ENCODE measurements around the gene TBCE.
A peak's percentile ranks its signal among the peaks of the same experiment; 100 is the strongest.

The TBCE gene

DNA sequence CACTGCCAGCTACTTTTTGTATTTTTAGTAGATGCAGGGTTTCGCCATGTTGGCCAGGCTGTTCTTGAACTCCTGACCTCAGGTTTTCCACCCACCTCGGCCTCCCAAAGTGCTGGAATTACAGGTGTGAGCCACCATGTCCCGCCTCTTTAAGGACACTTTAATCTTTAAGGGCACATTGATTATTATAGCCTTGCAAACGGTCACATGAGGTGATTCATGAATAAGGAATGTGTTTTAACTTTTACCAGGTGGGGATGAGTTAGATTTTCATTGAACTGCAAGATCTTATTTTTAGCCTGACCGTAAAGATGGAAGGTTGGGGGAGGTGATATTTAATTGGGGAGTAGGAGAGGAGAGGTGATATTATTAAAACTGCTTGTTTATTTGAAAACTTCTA is 61.9 kb downstream of the TBCE start:
- H2BK5ac ChIP-seq (ENCODE audit: low read depth, low read length, poor library complexity), result no peak overlapping the region
- no peak overlapping the region for H4K8ac ChIP-seq (ENCODE audit: low read depth, low read length)
- DNase-seq, result no peak
- H3K79me1 ChIP-seq (ENCODE audit: low read length), result no peaks in the 10 kb centered on the region
- no peak overlapping the region for H2AK5ac ChIP-seq (ENCODE audit: low read length)
- no peak overlapping the region for H3K4me2 ChIP-seq (ENCODE audit: low read length)
- no peaks in the 10 kb centered on the region for H3K4me1 ChIP-seq (ENCODE audit: control insufficient read depth in 1 of 2, insufficient read depth in 2 of 2, low read length in 2 of 2)
- no peak overlapping the region for H3K14ac ChIP-seq (ENCODE audit: low read length)
- no peak overlapping the region for H3K27ac ChIP-seq (ENCODE audit: low read depth, low read length)
- H3K9ac ChIP-seq (ENCODE audit: low read length), result no peak overlapping the region
- H3K23ac ChIP-seq (ENCODE audit: low read length), result no peak overlapping the region
- no peak overlapping the region for H3K4ac ChIP-seq (ENCODE audit: low read depth, low read length)
- H2BK12ac ChIP-seq (ENCODE audit: low read length), result no peak overlapping the region
- peaks cover 2% of the 10 kb centered on the region for H3K79me2 ChIP-seq (ENCODE audit: control insufficient read depth, insufficient read depth, low read length, poor library complexity)
- no peaks in the 10 kb centered on the region for H3K9me3 ChIP-seq (ENCODE audit: insufficient read depth, low read depth, low read length)
- no peak overlapping the region for H2AFZ ChIP-seq (ENCODE audit: insufficient read depth, low read length, poor library complexity)
- no peak overlapping the region for H2BK120ac ChIP-seq (ENCODE audit: insufficient read depth, low read length, poor library complexity)
- H3K36me3 ChIP-seq (ENCODE audit: control insufficient read depth in 1 of 2, insufficient read depth in 2 of 2, low read length in 2 of 2), result peaks cover 5 to 20% of the 10 kb centered on the region in 2 experiments
- H3K27me3 ChIP-seq (ENCODE audit: insufficient read depth, low read length), result no peaks in the 10 kb centered on the region
- H4K91ac ChIP-seq (ENCODE audit: low read depth, low read length), result no peak overlapping the region
- WGBS (ENCODE audit: extremely low coverage, insufficient coverage, insufficient read length), result no CpG with 5 or more reads among the region's 5 CpGs
- H3K4me3 ChIP-seq (ENCODE audit: low read depth, low read length), result no peak overlapping the region
- H4K12ac ChIP-seq (ENCODE audit: low read depth, low read length), result no peak overlapping the region
- no peak overlapping the region for H3K18ac ChIP-seq (ENCODE audit: low read length)

- H3K79me2 ChIP-seq (ENCODE audit: control insufficient read depth, insufficient read depth, low read length, poor library complexity), result peaks cover 2% of the 10 kb centered on the region
- no peak overlapping the region for H2BK12ac ChIP-seq (ENCODE audit: low read length)
Observed at GRCh38 chr1:235430991-235431390, 63.8 kb downstream of the TBCE start.

DNA sequence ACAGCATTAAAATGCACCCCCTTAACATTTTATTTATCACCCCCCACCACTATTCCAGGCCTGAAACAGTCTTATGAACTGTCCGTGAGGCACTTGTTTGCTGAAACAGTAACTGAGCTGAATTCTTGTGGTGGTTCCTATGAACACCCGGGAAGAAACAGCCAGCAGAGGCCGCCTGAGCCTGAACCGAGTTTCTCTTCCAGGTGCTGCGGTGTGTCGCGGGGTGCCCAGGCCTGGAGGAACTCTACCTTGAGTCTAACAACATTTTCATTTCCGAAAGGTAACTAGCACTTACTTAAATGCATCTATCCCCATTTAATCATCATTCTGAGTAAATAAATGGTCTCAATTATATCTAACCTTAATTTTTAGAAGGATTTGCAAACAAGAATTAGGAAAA is 66.8 kb downstream of the TBCE start:
- H3K4me3 ChIP-seq (ENCODE audit: low read depth, low read length), result no peak overlapping the region
- H2BK12ac ChIP-seq (ENCODE audit: low read length), result no peak overlapping the region
- no peaks in the 10 kb centered on the region for H3K9me3 ChIP-seq (ENCODE audit: insufficient read depth, low read depth, low read length)
- peaks cover 21 to 22% of the 10 kb centered on the region in 2 experiments for H3K36me3 ChIP-seq (ENCODE audit: control insufficient read depth in 1 of 2, insufficient read depth in 2 of 2, low read length in 2 of 2)
- no peak overlapping the region for H2AK5ac ChIP-seq (ENCODE audit: low read length)
- H3K27me3 ChIP-seq (ENCODE audit: insufficient read depth, low read length), result no peaks in the 10 kb centered on the region
- H2BK5ac ChIP-seq (ENCODE audit: low read depth, low read length, poor library complexity), result no peak overlapping the region
- no peaks in the 10 kb centered on the region for H3K79me1 ChIP-seq (ENCODE audit: low read length)
- no peak overlapping the region for H4K91ac ChIP-seq (ENCODE audit: low read depth, low read length)
- no peak overlapping the region for H4K12ac ChIP-seq (ENCODE audit: low read depth, low read length)
- no peak overlapping the region for H3K27ac ChIP-seq (ENCODE audit: low read depth, low read length)
- peaks cover 2% of the 10 kb centered on the region for H3K79me2 ChIP-seq (ENCODE audit: control insufficient read depth, insufficient read depth, low read length, poor library complexity)
- no peak overlapping the region for H3K14ac ChIP-seq (ENCODE audit: low read length)
- no peak overlapping the region for H3K23ac ChIP-seq (ENCODE audit: low read length)
- H3K4ac ChIP-seq (ENCODE audit: low read depth, low read length), result no peak overlapping the region
- H3K9ac ChIP-seq (ENCODE audit: low read length), result no peak overlapping the region
- no peak overlapping the region for H3K4me2 ChIP-seq (ENCODE audit: low read length)
- no peak for DNase-seq
- WGBS (ENCODE audit: extremely low coverage, insufficient coverage, insufficient read length), result no CpG with 5 or more reads among the region's 8 CpGs
- no peak overlapping the region for H2BK120ac ChIP-seq (ENCODE audit: insufficient read depth, low read length, poor library complexity)
- no peak overlapping the region for H4K8ac ChIP-seq (ENCODE audit: low read depth, low read length)
- no peak overlapping the region for H2AFZ ChIP-seq (ENCODE audit: insufficient read depth, low read length, poor library complexity)
- no peaks in the 10 kb centered on the region for H3K4me1 ChIP-seq (ENCODE audit: control insufficient read depth in 1 of 2, insufficient read depth in 2 of 2, low read length in 2 of 2)
- H3K18ac ChIP-seq (ENCODE audit: low read length), result peak overlapping the region; percentile 30

More at GRCh38 chr1:235430991-235431390, 63.8 kb downstream of the TBCE start:
- Histone ChIP-seq H3K9me3 (ENCODE audit: insufficient read depth, low read depth, low read length) (no peaks in the 10 kb centered on the region), H3K4me1 (ENCODE audit: control insufficient read depth in 1 of 2, insufficient read depth in 2 of 2, low read length in 2 of 2) (no peaks in the 10 kb centered on the region), H3K14ac (ENCODE audit: low read length) (no peak overlapping the region), H3K36me3 (ENCODE audit: control insufficient read depth in 1 of 2, insufficient read depth in 2 of 2, low read length in 2 of 2) (peaks cover 7 to 15% of the 10 kb centered on the region in 2 experiments), H3K27ac (ENCODE audit: low read depth, low read length) (no peak overlapping the region), H3K4me2 (ENCODE audit: low read length) (no peak overlapping the region), H2BK120ac (ENCODE audit: insufficient read depth, low read length, poor library complexity) (no peak overlapping the region), H3K9ac (ENCODE audit: low read length) (no peak overlapping the region), H3K27me3 (ENCODE audit: insufficient read depth, low read length) (no peaks in the 10 kb centered on the region), H3K18ac (ENCODE audit: low read length) (no peak overlapping the region), H4K8ac (ENCODE audit: low read depth, low read length) (no peak overlapping the region), H3K79me1 (ENCODE audit: low read length) (no peaks in the 10 kb centered on the region), H3K23ac (ENCODE audit: low read length) (no peak overlapping the region), H2BK5ac (ENCODE audit: low read depth, low read length, poor library complexity) (no peak overlapping the region), H3K4ac (ENCODE audit: low read depth, low read length) (no peak overlapping the region), H3K4me3 (ENCODE audit: low read depth, low read length) (no peak overlapping the region), H4K91ac (ENCODE audit: low read depth, low read length) (no peak overlapping the region), H4K12ac (ENCODE audit: low read depth, low read length) (no peak overlapping the region), H2AFZ (ENCODE audit: insufficient read depth, low read length, poor library complexity) (no peak overlapping the region), H2AK5ac (ENCODE audit: low read length) (no peak overlapping the region)
- no CpG with 5 or more reads among the region's 6 CpGs for WGBS (ENCODE audit: extremely low coverage, insufficient coverage, insufficient read length)
- DNase-seq, result no peak

- H3K18ac ChIP-seq (ENCODE audit: low read length), result no peak overlapping the region
- peak; percentile 2 to 57 for DNase-seq
- H3K4me1 ChIP-seq (ENCODE audit: control insufficient read depth in 1 of 2, insufficient read depth in 2 of 2, low read length in 2 of 2), result peaks cover 0 to 2% of the 10 kb centered on the region in 2 experiments
- no peak overlapping the region for H3K23ac ChIP-seq (ENCODE audit: low read length)
- H2AK5ac ChIP-seq (ENCODE audit: low read length), result no peak overlapping the region
- H2BK5ac ChIP-seq (ENCODE audit: low read depth, low read length, poor library complexity), result no peak overlapping the region
- peaks cover 23 to 32% of the 10 kb centered on the region in 2 experiments for H3K36me3 ChIP-seq (ENCODE audit: control insufficient read depth in 1 of 2, insufficient read depth in 2 of 2, low read length in 2 of 2)
- no peak overlapping the region for H4K91ac ChIP-seq (ENCODE audit: low read depth, low read length)
- no peak overlapping the region for H4K12ac ChIP-seq (ENCODE audit: low read depth, low read length)
- no peak overlapping the region for H3K27ac ChIP-seq (ENCODE audit: low read depth, low read length)
- no CpG with 5 or more reads among the region's 6 CpGs for WGBS (ENCODE audit: extremely low coverage, insufficient coverage, insufficient read length)
- H3K14ac ChIP-seq (ENCODE audit: low read length), result no peak overlapping the region
- H2AFZ ChIP-seq (ENCODE audit: insufficient read depth, low read length, poor library complexity), result no peak overlapping the region
- no peak overlapping the region for H3K4me2 ChIP-seq (ENCODE audit: low read length)
- no peaks in the 10 kb centered on the region for H3K79me1 ChIP-seq (ENCODE audit: low read length)
- H2BK120ac ChIP-seq (ENCODE audit: insufficient read depth, low read length, poor library complexity), result no peak overlapping the region
- H4K8ac ChIP-seq (ENCODE audit: low read depth, low read length), result no peak overlapping the region
- no peak overlapping the region for H3K9ac ChIP-seq (ENCODE audit: low read length)
- H3K79me2 ChIP-seq (ENCODE audit: control insufficient read depth, insufficient read depth, low read length, poor library complexity), result no peaks in the 10 kb centered on the region
- no peak overlapping the region for H2BK12ac ChIP-seq (ENCODE audit: low read length)
- H3K27me3 ChIP-seq (ENCODE audit: insufficient read depth, low read length), result no peaks in the 10 kb centered on the region
- peaks cover 2% of the 10 kb centered on the region for H3K9me3 ChIP-seq (ENCODE audit: insufficient read depth, low read depth, low read length)
- H3K4ac ChIP-seq (ENCODE audit: low read depth, low read length), result no peak overlapping the region
- no peak overlapping the region for H3K4me3 ChIP-seq (ENCODE audit: low read depth, low read length)
Observed at GRCh38 chr1:235441159-235441685, 74.0 kb downstream of the TBCE start.
